Measurements from ENCODE around the gene TBATA. TPM values are rescaled to one million over a fixed set of nuclear protein-coding genes. Genes with fewer than 3 reads are reported as not detected.

TBATA gene, protein sequence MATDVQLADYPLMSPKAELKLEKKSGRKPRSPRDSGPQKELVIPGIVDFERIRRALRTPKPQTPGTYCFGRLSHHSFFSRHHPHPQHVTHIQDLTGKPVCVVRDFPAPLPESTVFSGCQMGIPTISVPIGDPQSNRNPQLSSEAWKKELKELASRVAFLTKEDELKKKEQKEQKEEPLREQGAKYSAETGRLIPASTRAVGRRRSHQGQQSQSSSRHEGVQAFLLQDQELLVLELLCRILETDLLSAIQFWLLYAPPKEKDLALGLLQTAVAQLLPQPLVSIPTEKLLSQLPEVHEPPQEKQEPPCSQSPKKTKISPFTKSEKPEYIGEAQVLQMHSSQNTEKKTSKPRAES
- total RNA-seq, result not detected

GRCh38 chr10:70785190-70785589, at the start of gene TBATA:
TSS of gene TBATA (minus strand) at chr10:70785377. CDS start at chr10:70783379, 1,998 bp downstream.
- Mint-ChIP-seq H3K9me3 (no peaks in the 10 kb centered on the region), H3K36me3 (ENCODE audit: low read depth) (no peaks in the 10 kb centered on the region), H3K27me3 (ENCODE audit: low read depth) (peaks cover 2% of the 10 kb centered on the region), H3K4me1 (ENCODE audit: low read depth) (peaks cover 9% of the 10 kb centered on the region), H3K4me3 (no peak within 1 kb of the TSS), H3K27ac (no peak within 1 kb of the TSS)
- CTCF ChIA-PET, result no interaction called here
- no peak for DNase-seq
- intact Hi-C loops (cut with micrococcal nuclease), result no loop called here

GRCh38 chr10:70834441-70835151, 49.4 kb upstream of the TBATA start:
- Mint-ChIP-seq H3K4me3 (no peak overlapping the region), H3K27me3 (ENCODE audit: low read depth) (no peaks in the 10 kb centered on the region), H3K27ac (no peak overlapping the region), H3K9me3 (peaks cover 2% of the 10 kb centered on the region), H3K36me3 (ENCODE audit: low read depth) (peaks cover 26% of the 10 kb centered on the region), H3K4me1 (ENCODE audit: low read depth) (peaks cover 48% of the 10 kb centered on the region)
- intact Hi-C loops (cut with micrococcal nuclease), result no loop called here
- DNase-seq, result no peak
- CTCF ChIA-PET, result no interaction called here

DNA sequence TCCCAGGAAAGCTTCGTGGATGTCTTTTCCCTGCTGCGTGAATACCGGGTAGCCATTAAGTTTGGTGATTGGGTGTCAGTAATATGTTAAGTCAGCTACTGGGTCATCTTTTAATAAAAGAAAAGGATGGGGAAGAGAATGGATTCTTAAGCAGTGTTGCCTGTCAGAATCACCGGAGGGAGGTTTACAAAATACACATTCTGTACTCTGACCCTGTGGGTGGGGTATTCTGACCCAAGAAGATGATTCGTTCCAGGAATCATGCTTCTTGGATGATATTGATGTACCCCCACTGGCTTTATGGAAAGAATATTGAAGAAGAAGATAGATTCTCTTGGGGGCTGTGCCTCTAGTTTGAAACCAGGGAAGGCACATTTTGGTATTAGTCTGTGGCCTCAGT, 48.8 kb upstream of the TBATA start:
- Mint-ChIP-seq H3K36me3 (ENCODE audit: low read depth) (peaks cover 30% of the 10 kb centered on the region), H3K4me1 (ENCODE audit: low read depth) (peaks cover 51% of the 10 kb centered on the region), H3K9me3 (peaks cover 2% of the 10 kb centered on the region), H3K27ac (peak overlapping the region; percentile 57), H3K27me3 (ENCODE audit: low read depth) (no peaks in the 10 kb centered on the region), H3K4me3 (no peak overlapping the region)
- CTCF ChIA-PET, result no interaction called here
- intact Hi-C loops (cut with micrococcal nuclease), result no loop called here
- no peak for DNase-seq

- Mint-ChIP-seq H3K4me1 (ENCODE audit: low read depth) (peaks cover 51% of the 10 kb centered on the region), H3K9me3 (peaks cover 2% of the 10 kb centered on the region), H3K36me3 (ENCODE audit: low read depth) (peaks cover 30% of the 10 kb centered on the region)
Measured at GRCh38 chr10:70833601-70834000, 48.4 kb upstream of the TBATA start.

DNA sequence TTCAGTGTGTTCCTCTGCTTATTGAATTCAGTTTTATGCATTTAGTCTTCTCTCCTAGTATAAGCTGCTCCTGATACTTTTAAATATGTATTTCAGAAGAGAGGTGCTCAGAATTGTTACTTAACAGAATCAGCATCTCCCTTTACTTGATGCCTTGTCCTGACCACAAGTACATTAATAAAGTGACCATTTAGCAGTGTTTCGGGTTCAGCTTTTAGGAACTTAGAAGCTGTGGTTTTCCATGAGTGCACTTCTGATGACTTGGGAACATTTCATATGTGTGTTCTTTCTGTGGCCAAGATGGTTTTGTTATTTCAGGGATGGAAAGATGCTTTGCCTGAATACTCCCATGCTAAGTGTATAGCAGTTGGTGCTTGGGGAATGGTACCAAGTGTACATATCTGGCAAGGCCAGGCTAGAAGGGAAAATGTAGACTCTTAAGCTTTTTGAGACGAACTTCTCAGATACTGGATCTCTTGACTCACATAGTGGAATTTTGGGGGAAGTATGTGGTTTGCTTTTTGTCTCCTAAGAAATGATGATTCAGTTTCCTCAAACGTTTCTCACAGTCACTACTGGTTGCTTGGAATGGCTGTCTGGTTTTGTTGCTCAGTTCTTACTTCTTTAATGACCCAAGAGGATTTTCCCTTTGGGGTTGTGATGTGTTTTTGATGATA, 47.8 kb upstream of the TBATA start:
- Mint-ChIP-seq H3K27ac (peak overlapping the region; percentile 57), H3K27me3 (ENCODE audit: low read depth) (no peaks in the 10 kb centered on the region), H3K36me3 (ENCODE audit: low read depth) (peaks cover 25% of the 10 kb centered on the region), H3K4me1 (ENCODE audit: low read depth) (peaks cover 45% of the 10 kb centered on the region), H3K4me3 (no peak overlapping the region), H3K9me3 (peaks cover 2% of the 10 kb centered on the region)
- DNase-seq, result peak; percentile 20
- CTCF ChIA-PET, result no interaction called here
- intact Hi-C loops (cut with micrococcal nuclease), result loop anchor here (1.0 to 2.0 kb wide), 3 partner anchors 12 to 16 kb away; no protein-coding TSS in a partner anchor

More at GRCh38 chr10:70833601-70834000, 48.4 kb upstream of the TBATA start:
- peak overlapping the region; percentile 57 for H3K27ac Mint-ChIP-seq
- no peak overlapping the region for H3K4me3 Mint-ChIP-seq
- no peaks in the 10 kb centered on the region for H3K27me3 Mint-ChIP-seq (ENCODE audit: low read depth)
- CTCF ChIA-PET, result no interaction called here
- intact Hi-C loops (cut with micrococcal nuclease), result loop anchor here (1.0 to 2.0 kb wide), 3 partner anchors 12 to 17 kb away; no protein-coding TSS in a partner anchor
- DNase-seq, result no peak

DNA sequence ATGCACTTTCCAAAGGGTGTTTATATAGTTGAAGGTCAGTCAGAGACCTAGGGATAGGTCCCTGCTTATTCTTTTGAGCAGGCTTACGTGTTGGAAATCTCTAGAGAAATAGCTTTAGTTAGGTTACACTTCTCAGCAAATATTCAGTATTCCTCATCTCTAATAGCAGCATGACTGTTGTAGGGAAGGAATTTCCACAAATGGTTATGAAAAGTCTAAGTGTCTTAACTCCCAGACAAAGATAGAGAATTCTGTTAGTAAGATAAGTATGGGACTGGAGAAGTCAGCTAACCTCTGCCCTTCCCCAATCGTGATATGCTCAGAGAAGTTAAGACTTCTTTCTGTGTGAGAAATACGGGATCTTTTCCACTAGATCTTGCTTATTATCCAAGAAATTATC, 47.0 kb upstream of the TBATA start:
- H3K27me3 Mint-ChIP-seq (ENCODE audit: low read depth), result no peaks in the 10 kb centered on the region
- H3K36me3 Mint-ChIP-seq (ENCODE audit: low read depth), result peaks cover 18% of the 10 kb centered on the region
- H3K4me1 Mint-ChIP-seq (ENCODE audit: low read depth), result peaks cover 47% of the 10 kb centered on the region
- DNase-seq, result no peak
- intact Hi-C loops (cut with micrococcal nuclease), result loop anchor here (2.0 kb wide), 1 partner anchor 15 kb away; no protein-coding TSS in a partner anchor
- CTCF ChIA-PET, result no interaction called here
- H3K4me3 Mint-ChIP-seq, result no peak overlapping the region
- peaks cover under 1% of the 10 kb centered on the region for H3K9me3 Mint-ChIP-seq
- H3K27ac Mint-ChIP-seq, result no peak overlapping the region

DNA sequence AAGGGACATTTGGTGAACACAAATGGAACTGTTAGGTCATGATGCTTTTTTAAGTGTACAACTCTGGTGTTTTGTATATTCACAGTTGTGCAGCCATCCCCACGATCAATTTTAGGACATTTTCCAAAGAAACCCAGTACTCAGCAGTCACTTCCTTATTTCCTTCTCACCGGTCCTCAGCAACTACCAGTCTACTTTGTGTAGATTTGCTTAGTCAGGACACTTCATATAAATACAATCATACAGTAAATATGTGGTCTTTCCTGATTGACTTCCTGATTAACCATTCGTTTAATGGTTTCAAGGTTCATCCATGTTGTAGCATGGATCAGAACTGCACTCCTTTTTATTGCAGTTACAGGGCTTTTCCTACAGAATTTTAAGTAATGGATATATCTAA, 45.0 kb upstream of the TBATA start:
- CTCF ChIA-PET, result interaction anchor here (0.9 kb wide), 1 partner anchor 16 kb away, joined by 4 read pairs; no protein-coding TSS in a partner anchor
- H3K27ac Mint-ChIP-seq, result no peak overlapping the region
- H3K36me3 Mint-ChIP-seq (ENCODE audit: low read depth), result peaks cover 18% of the 10 kb centered on the region
- no peaks in the 10 kb centered on the region for H3K9me3 Mint-ChIP-seq
- no peaks in the 10 kb centered on the region for H3K27me3 Mint-ChIP-seq (ENCODE audit: low read depth)
- H3K4me1 Mint-ChIP-seq (ENCODE audit: low read depth), result peaks cover 49% of the 10 kb centered on the region
- intact Hi-C loops (cut with micrococcal nuclease), result no loop called here
- no peak for DNase-seq
- H3K4me3 Mint-ChIP-seq, result no peak overlapping the region

- CTCF ChIA-PET, result interaction anchor here (0.7 to 0.9 kb wide), 2 partner anchors 10 to 16 kb away, joined by 4 read pairs; no protein-coding TSS in a partner anchor
- peaks cover 17% of the 10 kb centered on the region for H3K36me3 Mint-ChIP-seq (ENCODE audit: low read depth)
Measured at GRCh38 chr10:70829543-70829942, 44.4 kb upstream of the TBATA start.

GRCh38 chr10:70828923-70829322, 43.7 kb upstream of the TBATA start:
- intact Hi-C loops (cut with micrococcal nuclease), result loop anchor here (10.0 kb wide), 1 partner anchor 664 kb away; no protein-coding TSS in a partner anchor
- H3K36me3 Mint-ChIP-seq (ENCODE audit: low read depth), result peaks cover 17% of the 10 kb centered on the region
- CTCF ChIA-PET, result interaction anchor here (0.7 to 0.9 kb wide), 2 partner anchors 11 to 15 kb away, joined by 4 read pairs; no protein-coding TSS in a partner anchor
- no peak for DNase-seq
- H3K9me3 Mint-ChIP-seq, result no peaks in the 10 kb centered on the region
- H3K27me3 Mint-ChIP-seq (ENCODE audit: low read depth), result no peaks in the 10 kb centered on the region
- no peak overlapping the region for H3K27ac Mint-ChIP-seq
- H3K4me1 Mint-ChIP-seq (ENCODE audit: low read depth), result peaks cover 39% of the 10 kb centered on the region
- no peak overlapping the region for H3K4me3 Mint-ChIP-seq

More at GRCh38 chr10:70829543-70829942, 44.4 kb upstream of the TBATA start:
- no peaks in the 10 kb centered on the region for H3K9me3 Mint-ChIP-seq
- no peak overlapping the region for H3K4me3 Mint-ChIP-seq
- H3K27ac Mint-ChIP-seq, result no peak overlapping the region
- H3K4me1 Mint-ChIP-seq (ENCODE audit: low read depth), result peaks cover 45% of the 10 kb centered on the region
- no peaks in the 10 kb centered on the region for H3K27me3 Mint-ChIP-seq (ENCODE audit: low read depth)
- DNase-seq, result no peak
- intact Hi-C loops (cut with micrococcal nuclease), result loop anchor here (10.0 kb wide), 1 partner anchor 665 kb away; no protein-coding TSS in a partner anchor

DNA sequence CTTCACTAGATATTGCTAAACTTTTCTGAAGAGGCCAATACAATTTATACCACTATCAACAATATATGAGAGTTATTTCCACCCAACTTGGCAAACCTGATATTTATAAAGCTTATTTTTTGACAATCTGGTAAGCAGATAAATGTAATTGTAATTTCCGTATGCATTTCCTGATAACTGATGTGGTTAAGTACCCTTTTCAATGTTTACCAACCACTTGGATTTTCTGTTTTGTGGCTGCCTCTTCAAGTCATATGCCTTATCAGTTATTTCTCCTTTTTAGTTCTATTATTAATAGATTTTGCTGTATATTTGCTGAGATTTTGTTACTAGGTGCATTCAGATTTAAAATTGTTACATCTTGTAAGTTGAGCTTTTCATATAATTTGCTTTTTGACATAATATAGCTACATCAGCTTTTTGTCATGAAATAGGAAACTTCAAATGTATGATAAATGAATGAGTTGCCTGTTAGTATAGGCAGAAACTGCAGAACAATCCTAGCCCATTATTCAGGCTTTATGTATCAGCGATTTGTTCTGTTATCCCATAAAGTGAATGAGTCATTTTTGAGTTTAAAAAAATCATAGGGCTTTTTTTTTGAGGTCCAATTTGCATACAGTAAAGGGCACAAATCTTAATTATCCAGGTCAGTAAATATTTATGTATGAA, 42.0 kb upstream of the TBATA start:
- H3K27ac Mint-ChIP-seq, result no peak overlapping the region
- intact Hi-C loops (cut with micrococcal nuclease), result loop anchor here (10.0 kb wide), 1 partner anchor 662 kb away; no protein-coding TSS in a partner anchor
- no peaks in the 10 kb centered on the region for H3K27me3 Mint-ChIP-seq (ENCODE audit: low read depth)

DNA sequence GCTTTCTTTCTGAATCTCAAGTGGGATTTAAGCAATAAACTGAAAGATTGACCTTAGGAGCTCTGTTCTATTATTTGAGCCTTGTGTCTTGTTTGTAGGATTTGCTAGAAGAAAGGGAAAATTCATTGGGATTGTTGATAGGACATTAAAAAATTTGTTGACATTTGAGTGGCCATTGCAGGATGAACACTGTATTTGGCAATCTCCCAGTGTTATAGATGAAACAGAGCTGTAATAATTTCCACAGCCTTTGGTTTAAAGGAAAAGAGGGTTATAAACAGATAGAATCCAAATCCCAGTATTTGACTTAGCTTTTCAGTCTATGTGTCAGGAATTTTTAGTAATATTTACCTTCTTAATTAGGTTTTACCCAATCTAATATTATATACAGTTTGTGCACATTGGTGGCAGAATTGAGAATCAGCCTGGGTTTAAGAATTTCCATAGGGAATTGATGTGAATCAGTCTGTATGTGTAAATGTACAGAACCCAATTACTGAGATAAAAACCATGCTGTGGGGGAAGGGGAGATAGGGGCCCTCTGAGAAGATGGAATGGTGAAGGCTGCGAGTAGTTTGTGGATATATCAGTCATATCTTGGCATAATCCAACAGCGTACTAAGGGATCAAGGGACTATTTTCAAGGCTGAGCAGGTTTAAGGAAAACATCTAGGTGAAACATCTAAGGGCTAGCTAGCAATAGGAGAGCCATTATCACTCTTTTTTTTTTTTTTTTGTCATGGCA, 37.1 kb upstream of the TBATA start:
- Mint-ChIP-seq H3K9me3 (no peaks in the 10 kb centered on the region), H3K27ac (no peak overlapping the region), H3K4me1 (ENCODE audit: low read depth) (peaks cover 50% of the 10 kb centered on the region), H3K27me3 (ENCODE audit: low read depth) (no peaks in the 10 kb centered on the region), H3K4me3 (no peak overlapping the region), H3K36me3 (ENCODE audit: low read depth) (peaks cover 23% of the 10 kb centered on the region)
- intact Hi-C loops (cut with micrococcal nuclease), result loop anchor here (10.0 kb wide), 1 partner anchor 657 kb away; no protein-coding TSS in a partner anchor
- no peak for DNase-seq
- CTCF ChIA-PET, result interaction anchor here (0.6 to 3.3 kb wide), 4 partner anchors 17 to 77 kb away, joined by 3 to 16 read pairs (median 4); no protein-coding TSS in a partner anchor

More for the DNA sequence above, 42.0 kb upstream of the TBATA start:
- DNase-seq, result no peak
- CTCF ChIA-PET, result interaction anchor here (0.6 kb wide), 1 partner anchor 75 kb away, joined by 3 read pairs; no protein-coding TSS in a partner anchor
- no peaks in the 10 kb centered on the region for H3K9me3 Mint-ChIP-seq
- peaks cover 27% of the 10 kb centered on the region for H3K4me1 Mint-ChIP-seq (ENCODE audit: low read depth)
- no peak overlapping the region for H3K4me3 Mint-ChIP-seq
- peaks cover 17% of the 10 kb centered on the region for H3K36me3 Mint-ChIP-seq (ENCODE audit: low read depth)

Measured in activated naive CD4-positive, alpha-beta T cell treated with anti-CD3 and anti-CD28 coated beads for 36 hours (primary cell).